Measurements from ENCODE around the gene SPATA13.

GRCh38 chr13:24323739-24324075 lies 163.2 kb downstream of the SPATA13 start:
- TF ChIP-seq CTCF (IDR thresholded peaks at IDR 0.05), result no peak
- no peak for TF ChIP-seq EP300 (IDR thresholded peaks at IDR 0.05)

All from stomach (tissue), 4 donors.